T47D (cell line): ENCODE measurements around the gene KIF3A.

ENCODE experiments used
- DNase-seq, 2 experiments: peaks; one replicate each; pipeline versions ENCODE4 v3.0.0 to v3.0.0-alpha.2; 2011 to 2012; ENCODE audit warnings: low read depth in 1 of 2, low spot score in 1 of 2
- JUND ChIP-seq: IDR thresholded peaks from 2 replicates; pipeline ENCODE4 v1.6.1; 2012; ENCODE audit warnings: low read depth
- in situ Hi-C: cut with HindIII; loops from 2 replicates; pipeline ENCODE4 v1.10.0; 2016; ENCODE audit warnings: low sequenced_read_pairs, low pct_unique_long_range_greater_than_20kb

The KIF3A gene

DNA sequence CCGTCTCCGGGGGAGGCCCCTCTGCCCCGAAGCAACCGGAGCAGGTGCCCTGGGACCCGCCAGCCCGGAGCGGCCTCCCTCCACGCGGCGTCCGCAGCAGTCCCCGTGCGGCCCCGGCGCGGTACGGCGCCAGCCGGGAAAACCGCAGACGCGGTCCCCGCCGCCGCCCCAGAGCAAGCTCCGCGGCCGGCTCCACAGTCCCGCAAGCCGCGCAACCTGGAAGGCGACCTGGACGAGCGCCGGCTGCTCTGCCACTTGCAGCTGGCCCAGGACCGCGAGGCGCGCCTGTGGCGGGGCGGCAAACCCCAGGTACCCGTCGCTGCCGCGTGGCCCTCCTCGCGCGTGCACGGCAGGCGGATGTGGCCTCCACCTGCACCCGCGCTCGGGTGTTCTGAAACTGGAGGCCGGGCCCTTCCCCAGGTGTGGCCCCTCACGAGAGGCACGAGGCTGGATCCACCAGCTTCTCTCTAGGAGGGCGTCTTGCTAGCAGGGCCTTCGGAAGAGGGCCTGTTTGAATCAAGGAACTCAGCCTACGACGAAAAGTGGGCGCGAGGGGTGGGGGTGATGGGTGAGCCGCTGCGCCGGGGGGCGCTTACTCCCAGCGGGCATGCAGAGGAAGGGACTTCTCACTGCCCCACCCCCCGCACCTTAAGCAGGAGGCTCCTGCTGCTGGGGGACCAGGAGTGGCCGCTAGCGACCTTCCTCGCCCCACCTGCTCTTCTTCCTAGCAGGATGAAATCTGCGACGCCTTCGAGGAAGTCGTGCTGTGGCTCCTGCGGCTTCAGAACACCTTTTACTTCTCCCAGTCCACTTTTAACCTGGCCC is 10.5 kb upstream of the KIF3A start:
- in situ Hi-C loops, result no loop called here
- TF ChIP-seq JUND, result no peak
- DNase-seq, result no peak

DNA sequence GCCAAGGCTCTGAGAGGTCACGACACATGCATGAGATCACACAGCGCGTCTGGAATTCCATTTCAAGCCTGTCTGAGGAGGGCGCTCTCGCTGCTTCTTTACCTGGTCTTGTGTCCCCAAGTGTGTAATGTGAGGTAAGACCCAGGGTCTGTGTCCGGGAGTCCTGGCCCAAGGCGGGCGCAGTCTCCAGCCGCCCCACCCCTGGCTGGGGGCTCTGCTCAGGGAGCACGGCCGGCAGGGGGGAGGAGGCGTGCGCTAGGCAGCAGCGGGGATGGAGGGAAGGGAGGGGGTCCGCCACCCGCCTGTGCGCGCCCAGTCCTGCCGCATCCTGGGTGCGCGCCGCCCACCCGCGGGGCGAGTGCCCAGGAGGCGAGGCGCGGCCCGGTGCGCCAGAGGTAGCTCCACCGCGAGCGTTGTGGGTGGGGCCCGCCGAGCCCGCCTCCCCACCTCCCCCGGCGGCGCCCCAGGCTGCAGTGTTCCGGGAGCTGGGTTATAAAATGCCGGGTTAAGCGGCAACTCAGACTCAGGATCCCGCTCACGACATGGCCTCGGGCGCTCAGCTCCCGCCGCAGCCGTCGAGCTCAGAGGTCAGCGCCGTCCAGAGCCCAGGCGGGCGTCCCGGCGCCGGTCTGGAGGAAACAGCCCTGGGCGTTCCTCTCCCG is 9.7 kb upstream of the KIF3A start, which contains the start of gene CCNI2:
Gene CCNI2, plus strand, starts transcription at position 473 of the 662 bp plus-strand sequence. Its CDS starts 70 bp downstream, at position 543.
- TF ChIP-seq JUND, result no peak
- in situ Hi-C loops, result no loop called here
- peak; percentile 68 to 71 for DNase-seq

- in situ Hi-C loops, result no loop called here
- no peak for TF ChIP-seq JUND
- no peak for DNase-seq
Observed at GRCh38 chr5:132746592-132746953, 9.2 kb upstream of the KIF3A start.

GRCh38 chr5:132744659-132745058 is 7.3 kb upstream of the KIF3A start:
- no peak for DNase-seq
- TF ChIP-seq JUND, result no peak
- in situ Hi-C loops, result no loop called here

DNA sequence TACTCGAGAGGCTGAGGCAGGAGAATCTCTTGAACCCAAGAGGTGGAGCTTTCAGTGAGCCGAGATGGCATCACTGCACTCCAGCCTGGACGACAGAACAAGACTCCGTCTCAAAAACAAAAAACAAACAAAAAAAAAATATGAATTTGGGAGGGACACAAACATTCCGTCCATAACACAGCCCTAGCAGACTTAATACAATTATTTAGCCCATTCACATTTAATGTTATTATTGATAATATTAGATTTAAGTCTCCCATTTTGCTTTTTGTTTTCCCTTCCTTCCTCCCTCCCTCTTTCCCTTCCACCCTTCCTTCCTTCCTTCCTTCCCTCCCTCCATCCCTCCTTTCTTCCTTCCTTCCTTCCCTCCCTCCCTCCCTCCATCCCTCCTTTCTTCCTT is 5.3 kb upstream of the KIF3A start:
- in situ Hi-C loops, result no loop called here
- DNase-seq, result no peak
- TF ChIP-seq JUND, result no peak

DNA sequence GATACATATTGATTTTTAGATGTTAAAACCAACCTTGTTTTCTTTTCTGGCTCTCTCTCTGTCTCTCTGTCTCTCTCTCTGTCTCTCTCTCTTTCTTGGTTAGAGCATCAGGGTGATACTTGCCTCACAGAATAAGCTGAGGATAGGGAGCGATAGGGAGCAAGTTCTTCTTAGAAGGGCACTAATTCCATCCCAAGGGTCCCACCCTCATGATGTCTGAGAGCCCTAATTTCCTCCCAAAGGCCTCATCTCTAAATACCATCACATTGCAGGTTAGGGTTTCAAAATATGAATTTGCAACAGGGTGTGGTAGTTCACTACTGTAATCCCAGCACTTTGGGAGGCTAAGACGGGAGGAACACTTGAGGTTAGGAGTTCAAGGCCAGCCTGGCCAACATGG is 4.8 kb upstream of the KIF3A start:
- no peak for DNase-seq
- TF ChIP-seq JUND, result no peak
- in situ Hi-C loops, result no loop called here

DNA sequence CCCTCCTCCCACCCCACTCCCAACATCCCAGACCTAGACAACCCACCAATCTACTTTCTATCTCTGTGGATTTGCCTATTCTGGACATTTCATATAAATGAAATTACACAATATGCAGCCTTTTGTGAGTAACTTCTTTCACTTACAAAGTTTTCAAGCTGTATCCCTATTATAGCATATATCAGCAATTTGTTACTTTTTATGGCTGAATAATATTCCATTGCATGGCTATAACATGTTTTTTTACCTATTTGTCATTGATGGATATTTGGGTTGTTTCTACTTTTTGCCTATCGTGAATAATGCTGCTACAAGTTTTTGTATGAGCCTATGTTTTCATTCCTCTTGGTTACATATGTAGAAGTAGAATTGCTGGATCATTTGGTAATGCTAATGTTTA is 1.9 kb upstream of the KIF3A start:
- in situ Hi-C loops, result no loop called here
- TF ChIP-seq JUND, result no peak
- no peak for DNase-seq

DNA sequence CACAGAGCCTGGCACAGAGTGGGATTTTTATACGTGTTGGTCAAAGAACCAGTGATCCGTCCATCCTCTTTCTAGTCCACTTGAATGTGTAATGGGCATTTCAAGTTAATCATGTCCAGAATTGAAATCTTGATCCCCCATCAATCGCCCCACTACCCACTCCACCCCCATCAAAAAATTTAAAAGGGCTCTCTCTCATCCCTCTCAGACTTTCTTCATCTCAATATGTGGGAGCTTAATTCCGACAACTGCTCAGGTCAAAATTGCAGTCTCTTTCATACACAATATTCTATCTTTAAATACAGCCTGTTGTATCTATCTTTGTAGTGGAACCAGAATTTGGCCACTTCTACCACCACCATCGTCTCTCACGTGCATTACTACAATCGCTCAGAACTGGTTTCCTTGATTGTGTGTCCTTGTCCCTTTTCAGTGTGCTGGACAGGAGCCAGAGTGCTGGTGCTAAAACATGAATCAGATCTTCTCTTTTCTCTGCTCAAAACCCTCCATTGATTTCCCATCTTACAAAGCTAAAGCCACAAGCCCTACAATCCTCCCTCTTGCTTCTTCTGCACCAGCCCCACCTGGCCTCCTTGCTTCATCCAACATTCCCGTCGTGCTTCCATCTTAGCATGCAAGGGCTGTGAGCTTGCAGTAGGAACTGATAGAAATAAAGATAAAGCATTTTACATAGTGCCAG is 786 bp upstream of the KIF3A start:
- DNase-seq, result no peak
- no peak for TF ChIP-seq JUND
- in situ Hi-C loops, result no loop called here

GRCh38 chr5:132734687-132735086 is 2.7 kb downstream of the KIF3A start:
- in situ Hi-C loops, result no loop called here
- TF ChIP-seq JUND, result no peak
- DNase-seq, result no peak

DNA sequence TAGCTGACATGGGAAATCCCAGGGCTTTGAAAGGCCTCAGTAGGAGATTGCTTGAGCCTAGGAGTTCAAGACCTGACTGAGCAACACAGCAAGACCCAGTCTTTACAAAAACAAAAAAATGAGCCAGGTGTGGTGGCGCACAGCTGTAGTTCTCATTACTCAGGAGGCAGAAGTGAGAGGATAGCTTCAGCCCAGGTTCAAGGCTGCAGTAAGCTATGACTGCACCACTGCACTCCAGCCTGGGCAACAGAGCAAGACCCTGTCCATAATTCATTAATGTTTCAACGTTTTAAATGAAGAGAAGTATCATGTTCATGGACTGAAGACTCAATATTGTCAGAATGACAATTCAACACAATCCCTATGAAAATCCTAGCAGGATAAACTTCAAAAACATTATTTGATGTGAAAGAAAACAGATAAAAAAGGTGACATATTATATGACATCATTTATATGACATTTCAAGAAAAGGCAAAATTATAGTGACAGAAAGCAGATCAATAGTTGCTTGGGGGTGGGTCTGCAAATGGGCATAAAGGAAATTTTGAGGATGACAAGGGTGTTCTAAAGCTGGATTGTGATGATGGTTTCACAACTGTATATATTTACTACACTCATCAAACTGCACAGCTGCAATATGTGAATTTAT is 3.7 kb downstream of the KIF3A start:
- DNase-seq, result no peak
- no peak for TF ChIP-seq JUND
- in situ Hi-C loops, result no loop called here

- DNase-seq, result no peak
- TF ChIP-seq JUND, result no peak
- in situ Hi-C loops, result no loop called here
Observed at GRCh38 chr5:132729896-132730295, 7.5 kb downstream of the KIF3A start.

DNA sequence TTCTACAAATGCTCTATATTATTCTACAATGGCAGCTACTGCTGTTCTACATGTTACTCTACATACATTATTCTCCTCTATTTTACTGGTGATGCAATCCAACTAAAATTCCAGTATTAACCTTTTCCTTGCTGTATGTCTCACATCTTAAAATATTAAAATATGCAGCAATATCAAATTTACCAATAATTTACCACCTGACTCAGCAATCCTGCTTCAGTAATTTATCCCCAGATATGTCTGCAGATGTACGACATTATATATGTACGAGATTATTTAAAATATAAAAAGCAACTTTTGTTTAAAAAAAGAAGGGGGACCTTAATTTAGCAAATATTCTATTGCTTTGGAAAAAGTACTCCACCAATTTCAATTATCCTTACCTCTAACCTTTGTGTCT is 11.6 kb downstream of the KIF3A start:
- DNase-seq, result no peak
- in situ Hi-C loops, result no loop called here

More for the DNA sequence above, 11.6 kb downstream of the KIF3A start:
- TF ChIP-seq JUND, result no peak
